ENCODE results near the gene ITGB1BP1.

DNA sequence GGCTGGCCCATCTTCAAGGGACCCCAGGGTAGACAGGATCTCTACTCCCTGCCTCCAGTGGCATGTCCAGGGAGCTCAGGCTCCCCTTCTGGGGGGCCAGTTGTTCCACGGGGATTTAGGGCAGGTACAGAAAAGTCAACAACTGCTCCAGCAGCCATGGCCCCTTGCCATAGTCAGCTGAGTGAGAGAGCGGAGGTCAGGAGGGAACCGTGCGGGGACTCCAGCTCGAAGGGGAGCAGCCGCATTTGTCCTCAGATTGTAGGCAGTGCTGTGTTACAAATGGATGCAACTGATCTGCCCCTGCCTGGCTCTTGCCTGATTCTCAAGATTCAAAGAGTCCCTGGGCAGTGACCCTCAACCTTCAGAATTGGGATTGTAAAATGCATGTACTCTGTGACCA, 49.9 kb downstream of the ITGB1BP1 start:
- TF ChIP-seq POLR2A (IDR thresholded peaks at IDR 0.05) (no peak), CTCF (IDR thresholded peaks at IDR 0.05) (no peak)
